Activated T-helper 2 cell treated with anti-CD3 and anti-CD28 coated beads, Interferon-gamma antibody, Interleukin-2, Interleukin-4, amounts not matched to agents 10 μg/mL and 5 μg/mL and 100 μg/mL, durations not matched to agents 14 hours and 24 hours and 36 hours (primary cell): ENCODE results near the gene AMH. TPM values are rescaled to one million over a fixed set of nuclear protein-coding genes. Genes with fewer than 3 reads are reported as not detected.

ENCODE experiments used
- DNase-seq: peaks from one replicate; pipeline ENCODE4 v3.0.0; 2021; ENCODE audit warnings: low spot score
- H3K27ac Mint-ChIP-seq: one replicate; pipeline ENCODE4 v1.8.0; 2021; ENCODE audit warnings: mixed read lengths
- H3K27me3 Mint-ChIP-seq: one replicate; pipeline ENCODE4 v1.8.0; 2021; ENCODE audit warnings: low read depth, mixed read lengths
- H3K36me3 Mint-ChIP-seq: one replicate; pipeline ENCODE4 v1.8.0; 2021; ENCODE audit warnings: low read depth, mixed read lengths
- H3K4me1 Mint-ChIP-seq: one replicate; pipeline ENCODE4 v1.8.0; 2021; ENCODE audit warnings: low read depth, mixed read lengths
- H3K4me3 Mint-ChIP-seq: one replicate; pipeline ENCODE4 v1.8.0; 2021; ENCODE audit warnings: low read depth, mild to moderate bottlenecking, moderate library complexity, mixed read lengths
- H3K9me3 Mint-ChIP-seq: one replicate; pipeline ENCODE4 v1.8.0; 2021; ENCODE audit warnings: mixed read lengths
- intact Hi-C: fragments of 100-400 bp; cut with micrococcal nuclease; formaldehyde crosslinking; loops from one replicate; pipeline ENCODE4 v1.15.1; 2023
- total RNA-seq: library from RNA; stranded (reverse); gene quantifications from 2 replicates; pipeline ENCODE4 v1.2.3, GENCODE V29; 2022

AMH gene
- total RNA-seq, 1 donor from 2014 or later = 4.3 TPM

- intact Hi-C loops = no loop called here
- Mint-ChIP-seq H3K27ac (no peak overlapping the region), H3K27me3 (peaks cover 12% of the 10 kb centered on the region), H3K4me1 (no peaks in the 10 kb centered on the region), H3K36me3 (peaks cover 5% of the 10 kb centered on the region), H3K9me3 (no peaks in the 10 kb centered on the region), H3K4me3 (no peak overlapping the region)
- no peak for DNase-seq
Observed at GRCh38 chr19:2251106-2252054, 2.3 kb downstream of the AMH start.

- intact Hi-C loops = no loop called here
- H3K27ac Mint-ChIP-seq = no peak overlapping the region
- H3K36me3 Mint-ChIP-seq = no peaks in the 10 kb centered on the region
- no peaks in the 10 kb centered on the region for H3K9me3 Mint-ChIP-seq
- no peaks in the 10 kb centered on the region for H3K4me1 Mint-ChIP-seq
- no peak for DNase-seq
- peaks cover 12% of the 10 kb centered on the region for H3K27me3 Mint-ChIP-seq
- H3K4me3 Mint-ChIP-seq = no peak overlapping the region
Observed at GRCh38 chr19:2252055-2252796, 3.1 kb downstream of the AMH start.

- Mint-ChIP-seq H3K27me3 (peaks cover 12% of the 10 kb centered on the region), H3K36me3 (no peaks in the 10 kb centered on the region), H3K27ac (no peak overlapping the region), H3K4me1 (no peaks in the 10 kb centered on the region), H3K9me3 (no peaks in the 10 kb centered on the region), H3K4me3 (no peak overlapping the region)
- intact Hi-C loops = no loop called here
- DNase-seq = no peak
Observed at GRCh38 chr19:2252797-2253105, 3.6 kb downstream of the AMH start.

GRCh38 chr19:2253106-2254063 lies 4.3 kb downstream of the AMH start:
- DNase-seq = no peak
- intact Hi-C loops = no loop called here
- H3K27ac Mint-ChIP-seq = no peak overlapping the region
- no peaks in the 10 kb centered on the region for H3K36me3 Mint-ChIP-seq
- peak overlapping the region; percentile 21 for H3K4me3 Mint-ChIP-seq
- H3K4me1 Mint-ChIP-seq = peaks cover 6% of the 10 kb centered on the region
- no peaks in the 10 kb centered on the region for H3K9me3 Mint-ChIP-seq
- peaks cover 12% of the 10 kb centered on the region for H3K27me3 Mint-ChIP-seq

- Mint-ChIP-seq H3K27me3 (peaks cover 12% of the 10 kb centered on the region), H3K27ac (no peak overlapping the region), H3K4me1 (peaks cover 10% of the 10 kb centered on the region), H3K36me3 (no peaks in the 10 kb centered on the region), H3K9me3 (no peaks in the 10 kb centered on the region), H3K4me3 (no peak overlapping the region)
- intact Hi-C loops = no loop called here
- no peak for DNase-seq
Observed at GRCh38 chr19:2254064-2254872, 5.1 kb downstream of the AMH start.

- intact Hi-C loops = no loop called here
- peaks cover 12% of the 10 kb centered on the region for H3K27me3 Mint-ChIP-seq
- H3K4me3 Mint-ChIP-seq = no peak overlapping the region
- H3K27ac Mint-ChIP-seq = no peak overlapping the region
- no peak for DNase-seq
- H3K36me3 Mint-ChIP-seq = no peaks in the 10 kb centered on the region
- peaks cover 14% of the 10 kb centered on the region for H3K4me1 Mint-ChIP-seq
- no peaks in the 10 kb centered on the region for H3K9me3 Mint-ChIP-seq
Observed at GRCh38 chr19:2255112-2255845, 6.2 kb downstream of the AMH start.

- intact Hi-C loops = no loop called here
- no peak within 1 kb of the TSS for H3K4me3 Mint-ChIP-seq
- peaks cover 16% of the 10 kb centered on the region for H3K4me1 Mint-ChIP-seq
- DNase-seq = no peak
- H3K27ac Mint-ChIP-seq = peak within 1 kb of the TSS; percentile 71
- no peaks in the 10 kb centered on the region for H3K9me3 Mint-ChIP-seq
- H3K27me3 Mint-ChIP-seq = peaks cover 12% of the 10 kb centered on the region
- H3K36me3 Mint-ChIP-seq = no peaks in the 10 kb centered on the region
Observed at GRCh38 chr19:2255982-2256685, 7.0 kb downstream of the AMH start, which contains the start of gene JSRP1. Gene JSRP1, minus strand, starts transcription at chr19:2256417. Its CDS starts 1,103 bp downstream, at chr19:2255314.

GRCh38 chr19:2259336-2259735 lies 10.2 kb downstream of the AMH start:
- H3K27me3 Mint-ChIP-seq = no peaks in the 10 kb centered on the region
- peaks cover 17% of the 10 kb centered on the region for H3K4me1 Mint-ChIP-seq
- no peak for DNase-seq
- H3K9me3 Mint-ChIP-seq = no peaks in the 10 kb centered on the region
- H3K36me3 Mint-ChIP-seq = no peaks in the 10 kb centered on the region
- no peak overlapping the region for H3K4me3 Mint-ChIP-seq
- H3K27ac Mint-ChIP-seq = peak overlapping the region; percentile 80
- intact Hi-C loops = no loop called here

- no peaks in the 10 kb centered on the region for H3K27me3 Mint-ChIP-seq
- no peak for DNase-seq
- intact Hi-C loops = no loop called here
- no peaks in the 10 kb centered on the region for H3K9me3 Mint-ChIP-seq
- H3K27ac Mint-ChIP-seq = no peak overlapping the region
- no peaks in the 10 kb centered on the region for H3K36me3 Mint-ChIP-seq
- peaks cover 17% of the 10 kb centered on the region for H3K4me1 Mint-ChIP-seq
- H3K4me3 Mint-ChIP-seq = no peak overlapping the region
Observed at GRCh38 chr19:2260341-2260805, 11.2 kb downstream of the AMH start.

- Mint-ChIP-seq H3K4me1 (peaks cover 21% of the 10 kb centered on the region), H3K36me3 (no peaks in the 10 kb centered on the region), H3K27ac (no peak overlapping the region), H3K9me3 (no peaks in the 10 kb centered on the region), H3K27me3 (no peaks in the 10 kb centered on the region), H3K4me3 (no peak overlapping the region)
- intact Hi-C loops = no loop called here
- peak; percentile 46 for DNase-seq
Observed at GRCh38 chr19:2261438-2262172, 12.5 kb downstream of the AMH start.
